Measurements from ENCODE around the gene DDIT3. TPM values are rescaled to one million over a fixed set of nuclear protein-coding genes. Genes with fewer than 3 reads are reported as not detected.

DDIT3 gene
- total RNA-seq, 4 donors from 2014 or later, result 23.3 to 68.8 (median 45.1) TPM

- TF ChIP-seq CTCF (IDR thresholded peaks at IDR 0.05; ENCODE audit: low read depth), result no peak
Observed at GRCh38 chr12:57473392-57473791, 46.9 kb downstream of the DDIT3 start.

DNA sequence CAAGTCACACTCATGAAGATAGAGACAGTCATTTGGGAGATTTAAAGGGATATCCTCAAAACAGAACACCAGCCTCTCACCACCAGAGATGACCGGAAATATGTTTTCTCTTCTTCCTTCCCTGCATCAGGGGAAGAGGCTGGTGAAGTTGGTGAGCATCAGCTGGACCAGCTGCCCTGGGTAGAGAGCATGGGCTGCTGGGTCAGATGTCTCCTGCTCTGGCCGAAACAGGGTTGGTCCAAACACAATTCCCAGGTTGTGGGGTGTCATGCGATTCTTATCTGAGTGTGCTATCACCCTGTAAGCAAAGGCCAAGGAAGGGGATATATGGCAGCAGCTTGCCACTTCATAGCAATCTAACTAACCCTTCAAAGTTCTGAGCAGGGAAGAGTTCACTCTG, 47.9 kb downstream of the DDIT3 start:
- no peak for TF ChIP-seq CTCF (IDR thresholded peaks at IDR 0.05; ENCODE audit: low read depth)

DNA sequence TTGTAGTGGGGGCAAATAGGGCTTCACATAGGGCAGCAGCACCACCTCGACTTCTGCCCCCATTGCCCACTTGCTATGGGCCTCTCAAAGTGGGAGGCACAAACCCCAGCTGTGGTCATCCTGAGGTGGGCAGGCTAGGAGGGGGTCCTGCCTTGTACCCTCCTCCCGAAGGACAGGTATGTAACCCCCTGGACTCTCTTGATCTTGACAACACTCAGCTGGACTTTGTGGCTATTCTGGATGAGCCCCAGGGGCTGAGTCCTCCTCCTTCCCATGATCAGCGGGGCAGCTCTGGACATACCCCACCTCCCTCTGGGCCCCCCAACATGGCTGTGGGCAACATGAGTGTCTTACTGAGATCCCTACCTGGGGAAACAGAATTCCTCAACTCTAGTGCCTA, 48.7 kb downstream of the DDIT3 start:
- no peak for TF ChIP-seq CTCF (IDR thresholded peaks at IDR 0.05; ENCODE audit: low read depth)

DNA sequence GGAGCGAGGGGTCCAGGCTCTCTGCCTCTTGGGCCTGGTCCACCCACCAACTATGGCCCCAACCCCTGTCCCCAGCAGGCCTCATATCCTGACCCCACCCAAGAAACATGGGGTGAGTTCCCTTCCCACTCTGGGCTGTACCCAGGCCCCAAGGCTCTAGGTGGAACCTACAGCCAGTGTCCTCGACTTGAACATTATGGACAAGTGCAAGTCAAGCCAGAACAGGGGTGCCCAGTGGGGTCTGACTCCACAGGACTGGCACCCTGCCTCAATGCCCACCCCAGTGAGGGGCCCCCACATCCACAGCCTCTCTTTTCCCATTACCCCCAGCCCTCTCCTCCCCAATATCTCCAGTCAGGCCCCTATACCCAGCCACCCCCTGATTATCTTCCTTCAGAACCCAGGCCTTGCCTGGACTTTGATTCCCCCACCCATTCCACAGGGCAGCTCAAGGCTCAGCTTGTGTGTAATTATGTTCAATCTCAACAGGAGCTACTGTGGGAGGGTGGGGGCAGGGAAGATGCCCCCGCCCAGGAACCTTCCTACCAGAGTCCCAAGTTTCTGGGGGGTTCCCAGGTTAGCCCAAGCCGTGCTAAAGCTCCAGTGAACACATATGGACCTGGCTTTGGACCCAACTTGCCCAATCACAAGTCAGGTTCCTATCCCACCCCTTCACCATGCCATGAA, 49.2 kb downstream of the DDIT3 start:
- no peak for TF ChIP-seq CTCF (IDR thresholded peaks at IDR 0.05; ENCODE audit: low read depth)

DNA sequence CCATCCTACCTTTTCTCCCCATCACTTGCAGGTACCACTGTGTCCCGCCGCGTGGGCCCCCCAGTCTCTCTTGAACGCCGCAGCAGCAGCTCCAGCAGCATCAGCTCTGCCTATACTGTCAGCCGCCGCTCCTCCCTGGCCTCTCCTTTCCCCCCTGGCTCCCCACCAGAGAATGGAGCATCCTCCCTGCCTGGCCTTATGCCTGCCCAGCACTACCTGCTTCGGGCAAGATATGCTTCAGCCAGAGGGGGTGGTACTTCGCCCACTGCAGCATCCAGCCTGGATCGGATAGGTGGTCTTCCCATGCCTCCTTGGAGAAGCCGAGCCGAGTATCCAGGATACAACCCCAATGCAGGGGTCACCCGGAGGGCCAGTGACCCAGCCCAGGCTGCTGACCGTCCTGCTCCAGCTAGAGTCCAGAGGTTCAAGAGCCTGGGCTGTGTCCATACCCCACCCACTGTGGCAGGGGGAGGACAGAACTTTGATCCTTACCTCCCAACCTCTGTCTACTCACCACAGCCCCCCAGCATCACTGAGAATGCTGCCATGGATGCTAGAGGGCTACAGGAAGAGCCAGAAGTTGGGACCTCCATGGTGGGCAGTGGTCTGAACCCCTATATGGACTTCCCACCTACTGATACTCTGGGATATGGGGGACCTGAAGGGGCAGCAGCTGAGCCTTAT, 49.9 kb downstream of the DDIT3 start:
- TF ChIP-seq CTCF (IDR thresholded peaks at IDR 0.05; ENCODE audit: low read depth), result no peak

DNA sequence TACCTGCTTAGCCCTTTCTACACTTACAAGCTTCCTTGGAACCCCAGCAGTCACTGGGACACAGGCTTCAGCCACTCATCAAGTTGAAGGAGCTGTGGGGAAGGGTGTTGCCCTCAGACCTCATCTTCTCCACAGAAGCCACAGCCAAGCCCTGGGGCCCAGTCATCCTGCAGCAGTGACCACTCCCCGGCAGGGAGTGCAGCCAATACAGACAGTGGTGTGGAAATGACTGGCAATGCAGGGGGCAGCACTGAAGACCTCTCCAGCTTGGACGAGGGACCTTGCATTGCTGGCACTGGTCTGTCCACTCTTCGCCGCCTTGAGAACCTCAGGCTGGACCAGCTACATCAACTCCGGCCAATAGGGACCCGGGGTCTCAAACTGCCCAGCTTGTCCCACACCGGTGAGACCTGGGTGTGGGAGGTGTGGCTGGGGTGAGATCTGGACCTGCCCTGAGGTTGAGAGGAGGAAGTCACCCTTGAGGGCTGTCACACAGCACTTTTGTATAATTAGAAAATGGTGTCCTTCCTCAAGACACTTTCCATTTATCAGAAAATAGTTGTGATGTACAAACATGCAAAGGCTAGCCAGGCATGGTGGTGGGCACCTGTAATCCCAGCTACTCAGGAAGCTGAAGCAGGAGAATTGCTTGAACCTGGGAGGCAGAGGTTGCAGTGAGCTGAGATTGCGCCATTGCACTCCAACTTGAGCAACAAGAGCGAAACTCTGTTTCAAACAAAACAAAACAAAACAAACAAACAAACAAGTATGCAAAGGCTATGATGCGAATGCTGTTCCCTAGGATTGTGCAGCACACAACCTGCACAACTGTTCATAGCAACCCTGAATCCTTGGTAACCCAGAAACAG, 50.8 kb downstream of the DDIT3 start:
- TF ChIP-seq CTCF (IDR thresholded peaks at IDR 0.05; ENCODE audit: low read depth), result no peak

GRCh38 chr12:57467915-57468314, 52.4 kb downstream of the DDIT3 start:
- no peak for TF ChIP-seq CTCF (IDR thresholded peaks at IDR 0.05; ENCODE audit: low read depth)
